Lower lobe of right lung (tissue), 2 donors: ENCODE results near the gene COG4. TPM values are rescaled to one million over a fixed set of nuclear protein-coding genes. Genes with fewer than 3 reads are reported as not detected.
"Not testable (repeated sequence)": the region's sequence is repeated elsewhere in the genome, so short reads cannot be mapped to it uniquely, and the experiment has no call there.

Experiments used
- ATAC-seq, 2 donors: fragments of 200-7000 bp; cut with Tn5 transposase; one replicate each; pipeline ENCODE4 v1.9.1; 2020 to 2022; ENCODE audit warnings: mild to moderate bottlenecking in 2 of 2, moderate library complexity in 2 of 2
- DNase-seq: peaks from one replicate; pipeline ENCODE4 v3.0.0-alpha.2; 2020
- H3K27ac ChIP-seq: fragments of 200-600 bp; one replicate; pipeline ENCODE4 v1.8.0; 2022
- H3K27me3 ChIP-seq: fragments of 200-600 bp; one replicate; pipeline ENCODE4 v1.8.0; 2022; ENCODE audit warnings: low read depth
- H3K36me3 ChIP-seq: fragments of 200-600 bp; one replicate; pipeline ENCODE4 v1.8.0; 2022; ENCODE audit warnings: mild to moderate bottlenecking
- H3K4me1 ChIP-seq: fragments of 200-600 bp; one replicate; pipeline ENCODE4 v1.8.0; 2022
- H3K4me3 ChIP-seq: fragments of 200-600 bp; one replicate; pipeline ENCODE4 v1.8.0; 2022; ENCODE audit warnings: mild to moderate bottlenecking
- H3K9me3 ChIP-seq: fragments of 200-600 bp; one replicate; pipeline ENCODE4 v1.8.0; 2022
- CTCF ChIP-seq: fragments of 200-600 bp; IDR thresholded peaks from one replicate; pipeline ENCODE4 v1.8.0; 2022; ENCODE audit warnings: antibody characterized with exemption, mild to moderate bottlenecking
- intact Hi-C: fragments of 100-400 bp; cut with DNase I; formaldehyde crosslinking; loops from one replicate; pipeline ENCODE4 v1.11.0; 2022
- total RNA-seq: library from RNA; stranded (reverse); fragmentation: NEBNext Ultra II Directional; extraction: Animal tissue kit (Norgen Biotek cat#: 25700); gene quantifications from one replicate; pipeline ENCODE4 v1.2.1, GENCODE V29; 2021
- donor health status: DM: no; HTN: yes; CAD: no; lungs with severe emphysema.

The COG4 gene
- total RNA-seq, 1 donor from 2014 or later: 62.0 TPM

- Histone ChIP-seq H3K4me3 (no peak overlapping the region), H3K4me1 (peaks cover 46% of the 10 kb centered on the region), H3K27me3 (no peaks in the 10 kb centered on the region), H3K36me3 (peaks cover 65% of the 10 kb centered on the region), H3K9me3 (no peaks in the 10 kb centered on the region), H3K27ac (no peak overlapping the region)
- no peak for DNase-seq
- no peak for TF ChIP-seq CTCF
- no peak for ATAC-seq
- intact Hi-C loops: no loop called here
Observed at GRCh38 chr16:70527315-70527996, 4.1 kb upstream of the COG4 start.

GRCh38 chr16:70526403-70526802, 3.0 kb upstream of the COG4 start:
- H3K4me1 ChIP-seq: peaks cover 53% of the 10 kb centered on the region
- intact Hi-C loops: no loop called here

GRCh38 chr16:70524399-70524825, 1.1 kb upstream of the COG4 start:
- intact Hi-C loops, DNase-seq, H3K9me3 ChIP-seq, H3K27me3 ChIP-seq: not testable (repeated sequence)
- peaks cover 58% of the 10 kb centered on the region for H3K4me1 ChIP-seq
- peak in 1 of 2 donors; percentile 13 for ATAC-seq
- H3K27ac ChIP-seq: peak overlapping the region; percentile 83
- peak overlapping the region; percentile 83 for H3K4me3 ChIP-seq
- H3K36me3 ChIP-seq: peaks cover 34% of the 10 kb centered on the region

More at GRCh38 chr16:70526403-70526802, 3.0 kb upstream of the COG4 start:
- Histone ChIP-seq H3K4me3 (no peak overlapping the region), H3K27me3 (no peaks in the 10 kb centered on the region), H3K36me3 (peaks cover 54% of the 10 kb centered on the region), H3K9me3 (no peaks in the 10 kb centered on the region), H3K27ac (no peak overlapping the region)
- ATAC-seq (no peak), DNase-seq (no peak)
- no peak for TF ChIP-seq CTCF

- Histone ChIP-seq H3K9me3 (no peaks in the 10 kb centered on the region), H3K27ac (peak within 1 kb of the TSS; percentile 83), H3K36me3 (peaks cover 29% of the 10 kb centered on the region), H3K4me1 (peaks cover 52% of the 10 kb centered on the region), H3K27me3 (no peaks in the 10 kb centered on the region), H3K4me3 (peak within 1 kb of the TSS; percentile 83)
- no peak for TF ChIP-seq CTCF
- ATAC-seq: peak; percentile 89 to 92
- intact Hi-C loops: no loop called here
- peak; percentile 77 for DNase-seq
Observed at GRCh38 chr16:70523743-70524398, 517 bp upstream of the COG4 start, which contains the start of gene SF3B3. Gene SF3B3, plus strand, starts transcription at chr16:70523816. Its CDS starts 2,841 bp downstream, at chr16:70526657.

- no peaks in the 10 kb centered on the region for H3K9me3 ChIP-seq
- peaks cover 46% of the 10 kb centered on the region for H3K4me1 ChIP-seq
- H3K36me3 ChIP-seq: peaks cover 29% of the 10 kb centered on the region
- peak overlapping the region; percentile 83 for H3K27ac ChIP-seq
- peak overlapping the region; percentile 83 for H3K4me3 ChIP-seq
- DNase-seq (no peak), ATAC-seq (no peak)
- no peak for TF ChIP-seq CTCF
- no peaks in the 10 kb centered on the region for H3K27me3 ChIP-seq
- intact Hi-C loops: no loop called here
Observed at GRCh38 chr16:70522216-70523075, 908 bp downstream of the COG4 start.
